Tongue (tissue), 3 donors: ENCODE data around the gene PDIA4. TPM values are rescaled to one million over a fixed set of nuclear protein-coding genes. Genes with fewer than 3 reads are reported as not detected.
A peak's percentile ranks its signal among the peaks of the same experiment; 100 is the strongest.

Experiments
- DNase-seq: peaks from one replicate; pipeline ENCODE4 v3.0.0-alpha.2; 2015
- small RNA-seq: library from RNA; depleted of rRNA; stranded (forward); fragments of <200 nt; gene quantifications from one replicate; pipeline ENCODE3, GENCODE V24; 2014; ENCODE audit warnings: low replicate concordance
- total RNA-seq: library from RNA; depleted of rRNA; stranded (reverse); fragments of >200 nt; gene quantifications from one replicate; pipeline ENCODE4 v1.2.3, GENCODE V29; 2014

PDIA4 gene
- total RNA-seq, 1 donor from 2014 or later, result 94.8 TPM

- peak; percentile 22 for DNase-seq
Measured at GRCh38 chr7:148964483-148965267, 63.6 kb downstream of the PDIA4 start.

- DNase-seq, result peak; percentile 33
Measured at GRCh38 chr7:148963583-148964482, 64.5 kb downstream of the PDIA4 start.

GRCh38 chr7:148962823-148963582, 65.3 kb downstream of the PDIA4 start:
- peak; percentile 92 for DNase-seq

GRCh38 chr7:148962440-148962822, 65.9 kb downstream of the PDIA4 start:
- no peak for DNase-seq

GRCh38 chr7:148959726-148960125, 68.6 kb downstream of the PDIA4 start:
- DNase-seq, result no peak

- no peak for DNase-seq
Measured at GRCh38 chr7:148958061-148958460, 70.2 kb downstream of the PDIA4 start.

GRCh38 chr7:148954766-148955165, 73.5 kb downstream of the PDIA4 start:
- DNase-seq, result no peak

GRCh38 chr7:148953676-148954075, 74.6 kb downstream of the PDIA4 start:
- no peak for DNase-seq

Small RNA genes lying within 50 kb of the gene (small RNA-seq; reads per million reads assigned to genes)
- not detected for gene COX6B1P1
- gene RNU6-650P, result not detected
- gene RNY1, result 365 reads per million, percentile 98 among the genes with 10 or more reads in this experiment
- gene RNY3, result 122 reads per million, percentile 97 among the genes with 10 or more reads in this experiment
- gene RNY4, result 687 reads per million, percentile 98 among the genes with 10 or more reads in this experiment

Other genes with a start within 250 kb of the PDIA4 start
- gene EZH2, start 144.2 kb downstream of the PDIA4 start, total RNA-seq, result 22.4 TPM
- 8.0 TPM for gene ZNF786, start 62.2 kb upstream of the PDIA4 start, total RNA-seq
- 4.7 TPM for gene ZNF425, start 97.8 kb upstream of the PDIA4 start, total RNA-seq
- gene ZNF398, start 118.9 kb upstream of the PDIA4 start, total RNA-seq, result 17.5 TPM
- gene ZNF282, start 167.0 kb upstream of the PDIA4 start, total RNA-seq, result 26.2 TPM
- 10.3 TPM for gene ZNF212, start 211.1 kb upstream of the PDIA4 start, total RNA-seq
- 8.5 TPM for gene ZNF783, start 233.7 kb upstream of the PDIA4 start, total RNA-seq